ENCODE results near the gene VAMP3. TPM values are rescaled to one million over a fixed set of nuclear protein-coding genes. Genes with fewer than 3 reads are reported as not detected.

The VAMP3 gene
- total RNA-seq, 1 experiment from 2014 or later, result 57.8 TPM

DNA sequence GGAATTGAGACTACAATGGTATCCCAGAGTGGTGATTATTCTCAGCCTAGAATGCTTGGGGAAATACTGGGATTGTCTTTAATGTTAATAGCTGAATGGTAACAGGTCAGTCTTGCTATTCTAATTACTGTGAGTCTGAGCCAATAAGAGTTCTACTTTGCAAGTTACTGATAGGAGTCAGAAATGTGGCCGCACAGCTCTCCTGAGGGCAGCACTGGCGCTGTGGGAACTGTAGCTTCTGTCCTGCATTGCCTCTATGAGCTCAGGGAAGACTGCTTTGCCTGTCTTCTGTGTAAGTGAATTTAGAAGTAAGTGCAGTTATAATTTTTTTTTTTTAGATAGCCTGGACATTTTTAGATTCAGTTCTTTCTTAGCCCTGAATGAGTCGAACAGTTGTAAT, 10.0 kb upstream of the VAMP3 start:
- CTCF ChIA-PET, result no interaction called here
- Mint-ChIP-seq H3K4me3 (ENCODE audit: low read depth, unreplicated experiment) (no peak overlapping the region), H3K9me3 (ENCODE audit: low read depth, unreplicated experiment) (no peaks in the 10 kb centered on the region), H3K27ac (ENCODE audit: unreplicated experiment) (no peak overlapping the region), H3K27me3 (ENCODE audit: unreplicated experiment) (no peaks in the 10 kb centered on the region), H3K4me1 (ENCODE audit: low read depth, unreplicated experiment) (no peaks in the 10 kb centered on the region), H3K36me3 (ENCODE audit: insufficient read depth, unreplicated experiment) (no peaks in the 10 kb centered on the region)
- no peak for DNase-seq
- TF ChIP-seq CTCF (IDR thresholded peaks at IDR 0.05; ENCODE audit: unreplicated experiment), result no peak
- BruUV-seq (replicated peaks), result no TSS peak
- intact Hi-C loops (cut with micrococcal nuclease; ENCODE audit: unreplicated experiment), result no loop called here

DNA sequence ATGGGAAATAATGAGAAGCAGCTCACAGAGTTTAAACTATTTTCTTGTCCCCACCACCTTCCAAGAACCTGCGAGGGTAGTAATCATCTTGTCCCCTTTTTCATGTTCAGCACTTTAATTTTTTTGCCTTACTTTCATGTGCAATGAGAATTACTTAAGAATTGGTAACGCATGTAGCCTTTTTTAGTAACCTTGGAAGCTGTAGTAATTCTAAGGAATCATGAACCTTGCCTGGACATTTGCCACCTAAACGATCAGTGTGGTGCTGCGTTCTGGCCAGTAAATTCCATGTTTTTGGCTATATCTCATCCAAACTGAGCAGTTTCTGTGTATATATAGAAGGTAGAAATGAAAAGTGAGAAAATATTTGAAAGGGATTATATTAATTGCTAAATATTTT, 3.9 kb upstream of the VAMP3 start:
- Mint-ChIP-seq H3K27me3 (ENCODE audit: unreplicated experiment) (no peaks in the 10 kb centered on the region), H3K9me3 (ENCODE audit: low read depth, unreplicated experiment) (no peaks in the 10 kb centered on the region), H3K4me3 (ENCODE audit: low read depth, unreplicated experiment) (no peak overlapping the region), H3K36me3 (ENCODE audit: insufficient read depth, unreplicated experiment) (peaks cover 16% of the 10 kb centered on the region), H3K4me1 (ENCODE audit: low read depth, unreplicated experiment) (peaks cover 10% of the 10 kb centered on the region), H3K27ac (ENCODE audit: unreplicated experiment) (no peak overlapping the region)
- BruUV-seq (replicated peaks), result no TSS peak
- TF ChIP-seq CTCF (IDR thresholded peaks at IDR 0.05; ENCODE audit: unreplicated experiment), result no peak
- CTCF ChIA-PET, result no interaction called here
- no peak for DNase-seq
- intact Hi-C loops (cut with micrococcal nuclease; ENCODE audit: unreplicated experiment), result no loop called here

DNA sequence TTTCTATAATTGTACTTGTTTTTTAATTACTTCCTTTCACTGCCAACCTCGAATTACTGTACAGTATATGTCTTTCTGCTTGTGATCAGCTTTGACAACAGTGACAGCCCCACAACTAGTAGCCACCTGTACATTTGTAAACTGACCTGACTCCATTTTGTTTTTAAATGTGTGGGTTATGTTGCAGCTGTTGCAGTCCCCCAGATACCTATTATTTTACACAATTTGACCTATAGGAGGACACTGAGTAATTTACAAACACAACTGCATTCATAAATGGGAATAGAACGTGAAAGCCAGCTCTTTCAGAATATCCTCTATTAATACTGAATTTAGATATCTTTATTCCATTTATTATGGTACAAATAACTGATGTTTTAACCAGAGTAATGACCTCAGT, 2.5 kb upstream of the VAMP3 start:
- H3K36me3 Mint-ChIP-seq (ENCODE audit: insufficient read depth, unreplicated experiment), result peaks cover 16% of the 10 kb centered on the region
- no peak overlapping the region for H3K4me3 Mint-ChIP-seq (ENCODE audit: low read depth, unreplicated experiment)
- DNase-seq, result no peak
- no peaks in the 10 kb centered on the region for H3K9me3 Mint-ChIP-seq (ENCODE audit: low read depth, unreplicated experiment)
- H3K4me1 Mint-ChIP-seq (ENCODE audit: low read depth, unreplicated experiment), result peaks cover 13% of the 10 kb centered on the region
- no peak overlapping the region for H3K27ac Mint-ChIP-seq (ENCODE audit: unreplicated experiment)
- no TSS peak for BruUV-seq (replicated peaks)
- H3K27me3 Mint-ChIP-seq (ENCODE audit: unreplicated experiment), result no peaks in the 10 kb centered on the region
- TF ChIP-seq CTCF (IDR thresholded peaks at IDR 0.05; ENCODE audit: unreplicated experiment), result no peak
- CTCF ChIA-PET, result no interaction called here
- intact Hi-C loops (cut with micrococcal nuclease; ENCODE audit: unreplicated experiment), result no loop called here

- Mint-ChIP-seq H3K27ac (ENCODE audit: unreplicated experiment) (no peak overlapping the region), H3K27me3 (ENCODE audit: unreplicated experiment) (no peaks in the 10 kb centered on the region), H3K36me3 (ENCODE audit: insufficient read depth, unreplicated experiment) (peaks cover 21% of the 10 kb centered on the region), H3K4me3 (ENCODE audit: low read depth, unreplicated experiment) (no peak overlapping the region), H3K4me1 (ENCODE audit: low read depth, unreplicated experiment) (peaks cover 18% of the 10 kb centered on the region), H3K9me3 (ENCODE audit: low read depth, unreplicated experiment) (no peaks in the 10 kb centered on the region)
- CTCF ChIA-PET, result no interaction called here
- no TSS peak for BruUV-seq (replicated peaks)
- no peak for TF ChIP-seq CTCF (IDR thresholded peaks at IDR 0.05; ENCODE audit: unreplicated experiment)
- no peak for DNase-seq
- intact Hi-C loops (cut with micrococcal nuclease; ENCODE audit: unreplicated experiment), result no loop called here
Measured at GRCh38 chr1:7769673-7770412, 1.3 kb upstream of the VAMP3 start.

Measured in Calu3 (cell line).